ENCODE measurements around the gene TMEM205. TPM values are rescaled to one million over a fixed set of nuclear protein-coding genes. Genes with fewer than 3 reads are reported as not detected.
A peak's percentile ranks its signal among the peaks of the same experiment; 100 is the strongest.

TMEM205 gene
- total RNA-seq, 4 donors from 2014 or later = 159 to 284 (median 164) TPM

DNA sequence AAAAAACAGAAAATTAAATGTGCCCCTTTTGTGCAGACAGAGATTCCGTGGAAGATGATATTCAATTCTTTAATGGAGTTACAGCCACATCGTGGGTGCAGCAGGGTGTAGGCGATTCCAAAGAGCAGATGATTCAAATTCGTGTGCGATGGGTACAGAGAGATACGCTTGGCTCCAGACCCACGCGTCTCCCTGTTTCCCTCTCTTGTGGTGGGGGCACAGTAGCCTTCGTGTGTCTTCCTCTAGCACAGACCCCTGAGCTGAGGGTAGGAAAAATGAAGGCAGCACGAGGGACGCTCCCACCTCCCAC lies 45.3 kb downstream of the TMEM205 start:
- in situ Hi-C loops (cut with MboI; ENCODE audit: low sequenced_read_pairs in 4 of 4) = no loop called here
- H3K4me1 ChIP-seq = no peaks in the 10 kb centered on the region
- intact Hi-C loops (cut with DNase I; ENCODE audit: low total_unique reads) = no loop called here

DNA sequence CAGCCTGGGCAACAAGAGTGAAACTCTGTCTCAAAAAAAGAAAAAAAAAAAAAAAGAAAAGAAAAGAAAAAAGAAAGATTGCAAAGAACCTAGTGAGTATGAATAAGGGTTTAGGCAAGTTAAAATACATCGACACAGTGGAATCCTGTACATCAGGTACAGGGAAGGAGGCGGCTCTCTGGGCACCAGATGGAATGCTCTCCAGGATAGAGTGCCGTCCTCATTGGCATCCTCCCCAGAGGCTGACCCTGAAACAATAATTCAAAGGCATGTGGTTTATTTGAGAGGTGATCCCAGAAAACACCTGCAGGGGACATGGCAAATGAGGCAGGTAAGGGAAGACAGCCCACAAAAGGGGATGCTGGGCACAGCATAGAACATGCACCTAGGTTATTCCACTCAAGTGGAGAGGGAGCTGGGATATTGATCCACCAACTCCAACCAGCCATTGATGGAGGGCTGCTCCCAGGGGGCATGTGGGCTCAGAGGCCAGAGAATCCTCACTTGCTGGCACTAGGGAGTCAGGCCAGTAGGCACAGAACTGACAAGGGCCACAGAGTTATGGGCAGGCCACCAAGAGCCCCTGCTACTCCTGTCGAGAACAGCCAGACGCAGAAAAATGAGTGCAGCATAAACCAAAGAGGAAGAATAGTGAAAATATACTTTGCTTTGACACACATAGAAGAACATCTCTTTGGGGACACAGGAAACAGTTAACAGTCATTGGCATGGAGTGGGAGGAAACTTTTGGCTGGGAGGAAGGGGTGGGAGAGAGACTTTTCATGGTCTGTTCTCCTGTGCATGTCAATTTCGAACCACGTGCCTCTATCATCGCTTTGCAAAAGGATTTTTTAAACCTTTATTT lies 45.9 kb downstream of the TMEM205 start:
- no peak for TF ChIP-seq POLR2A (IDR thresholded peaks at IDR 0.05)
- TF ChIP-seq, protein P1, sequence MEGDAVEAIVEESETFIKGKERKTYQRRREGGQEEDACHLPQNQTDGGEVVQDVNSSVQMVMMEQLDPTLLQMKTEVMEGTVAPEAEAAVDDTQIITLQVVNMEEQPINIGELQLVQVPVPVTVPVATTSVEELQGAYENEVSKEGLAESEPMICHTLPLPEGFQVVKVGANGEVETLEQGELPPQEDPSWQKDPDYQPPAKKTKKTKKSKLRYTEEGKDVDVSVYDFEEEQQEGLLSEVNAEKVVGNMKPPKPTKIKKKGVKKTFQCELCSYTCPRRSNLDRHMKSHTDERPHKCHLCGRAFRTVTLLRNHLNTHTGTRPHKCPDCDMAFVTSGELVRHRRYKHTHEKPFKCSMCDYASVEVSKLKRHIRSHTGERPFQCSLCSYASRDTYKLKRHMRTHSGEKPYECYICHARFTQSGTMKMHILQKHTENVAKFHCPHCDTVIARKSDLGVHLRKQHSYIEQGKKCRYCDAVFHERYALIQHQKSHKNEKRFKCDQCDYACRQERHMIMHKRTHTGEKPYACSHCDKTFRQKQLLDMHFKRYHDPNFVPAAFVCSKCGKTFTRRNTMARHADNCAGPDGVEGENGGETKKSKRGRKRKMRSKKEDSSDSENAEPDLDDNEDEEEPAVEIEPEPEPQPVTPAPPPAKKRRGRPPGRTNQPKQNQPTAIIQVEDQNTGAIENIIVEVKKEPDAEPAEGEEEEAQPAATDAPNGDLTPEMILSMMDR (IDR thresholded peaks at IDR 0.05 in 4 of 5, conservative IDR thresholded peaks at IDR 0.05 in 1 of 5) = no peak
- Histone ChIP-seq H3K9me3 (no peaks in the 10 kb centered on the region), H3K27ac (no peak overlapping the region), H3K27me3 (peaks cover 0 to 3% (median 3%) of the 10 kb centered on the region in 3 donors), H3K4me1 (no peaks in the 10 kb centered on the region), H3K36me3 (no peaks in the 10 kb centered on the region), H3K4me3 (no peak overlapping the region)
- no peak for DNase-seq
- in situ Hi-C loops (cut with MboI; ENCODE audit: low sequenced_read_pairs in 4 of 4) (no loop called here), intact Hi-C loops (cut with DNase I; ENCODE audit: low total_unique reads) (loop anchor here (5.0 to 10.0 kb wide), 2 partner anchors 75 to 147 kb away; partner anchors contain the start of gene SWSAP1)
- no peak for ATAC-seq

More for the DNA sequence above, 45.3 kb downstream of the TMEM205 start:
- DNase-seq (no peak), ATAC-seq (no peak)
- H3K27me3 ChIP-seq = peaks cover 0 to 3% (median 3%) of the 10 kb centered on the region in 3 donors
- no peak overlapping the region for H3K27ac ChIP-seq
- no peak overlapping the region for H3K4me3 ChIP-seq
- H3K9me3 ChIP-seq = no peaks in the 10 kb centered on the region
- TF ChIP-seq, protein P1 (IDR thresholded peaks at IDR 0.05 in 4 of 5, conservative IDR thresholded peaks at IDR 0.05 in 1 of 5) = no peak
- no peak for TF ChIP-seq POLR2A (IDR thresholded peaks at IDR 0.05)
- H3K36me3 ChIP-seq = no peaks in the 10 kb centered on the region

DNA sequence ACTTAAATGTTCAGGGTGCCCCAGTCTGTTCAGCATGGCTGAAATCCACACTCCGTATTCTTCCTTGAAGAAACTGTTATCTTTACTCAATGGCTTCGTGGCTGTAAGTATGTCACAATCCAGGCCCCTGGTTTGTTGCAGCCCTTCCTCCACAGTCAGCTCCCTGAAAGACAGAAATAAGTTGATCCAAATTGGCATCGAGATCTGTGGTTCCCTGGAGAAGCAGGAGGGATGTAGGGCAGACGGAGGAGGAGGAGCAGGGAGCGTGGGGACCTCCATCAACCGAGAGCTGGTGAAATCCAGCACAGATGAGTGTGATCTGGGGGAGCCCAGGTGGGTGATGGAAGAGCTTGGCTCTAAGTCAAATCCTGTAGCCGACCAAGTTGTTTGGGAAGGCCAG lies 49.8 kb downstream of the TMEM205 start:
- no peak for TF ChIP-seq POLR2A (IDR thresholded peaks at IDR 0.05)
- TF ChIP-seq, protein P1 (IDR thresholded peaks at IDR 0.05 in 4 of 5, conservative IDR thresholded peaks at IDR 0.05 in 1 of 5) = no peak
- intact Hi-C loops (cut with DNase I; ENCODE audit: low total_unique reads) (loop anchor here (5.0 to 10.0 kb wide), 2 partner anchors 79 to 151 kb away; partner anchors contain the start of gene SWSAP1), in situ Hi-C loops (cut with MboI; ENCODE audit: low sequenced_read_pairs in 4 of 4) (no loop called here)
- no peak overlapping the region for H3K4me3 ChIP-seq
- no peaks in the 10 kb centered on the region for H3K36me3 ChIP-seq
- H3K27me3 ChIP-seq = peaks cover 0 to 5% (median 0%) of the 10 kb centered on the region in 3 donors
- DNase-seq (peak; percentile 16 to 50), ATAC-seq (peak; percentile 25 to 41)
- peak overlapping the region in 2 of 4 donors; percentile 5 to 22 for H3K27ac ChIP-seq
- no peaks in the 10 kb centered on the region for H3K9me3 ChIP-seq
- H3K4me1 ChIP-seq = no peaks in the 10 kb centered on the region

DNA sequence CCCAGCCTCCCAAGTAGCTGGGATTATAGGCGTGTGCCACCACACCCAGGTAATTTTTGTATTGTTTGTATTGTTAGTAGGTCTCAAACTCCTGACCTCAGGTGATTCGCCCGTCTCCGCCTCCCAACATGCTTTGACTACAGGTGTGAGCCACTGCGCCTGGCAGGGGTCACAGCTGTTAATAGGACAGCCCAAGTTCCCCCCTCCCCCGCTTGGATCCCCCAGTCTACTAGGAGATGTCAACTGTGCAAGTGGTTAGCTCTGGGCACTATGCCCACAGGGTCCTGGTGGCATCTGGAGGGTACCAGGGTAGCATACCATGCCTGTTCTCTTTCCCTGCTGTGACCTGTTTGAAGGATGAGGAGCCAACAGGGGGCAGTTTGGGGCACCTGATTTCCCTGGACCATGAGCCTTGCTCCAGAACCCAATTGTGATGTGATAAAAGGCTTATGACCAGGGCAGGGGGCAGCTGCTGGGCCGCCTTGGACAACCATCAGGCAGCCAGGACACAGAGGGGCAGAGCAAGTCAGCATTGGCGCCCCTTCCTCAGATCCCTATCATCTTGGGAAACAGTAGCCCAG lies 50.3 kb downstream of the TMEM205 start, which contains the start of gene TSPAN16:
TSS of gene TSPAN16 (plus strand) at position 496 of the 581 bp plus-strand sequence. CDS start 138 bp downstream, outside the sequence.
- H3K27me3 ChIP-seq = peaks cover 0 to 5% (median 0%) of the 10 kb centered on the region in 3 donors
- peak within 1 kb of the TSS in 2 of 4 donors; percentile 5 to 22 for H3K27ac ChIP-seq
- in situ Hi-C loops (cut with MboI; ENCODE audit: low sequenced_read_pairs in 4 of 4) (no loop called here), intact Hi-C loops (cut with DNase I; ENCODE audit: low total_unique reads) (loop anchor here (5.0 to 10.0 kb wide), 2 partner anchors 79 to 152 kb away; partner anchors contain the start of gene SWSAP1)
- TF ChIP-seq, protein P1 (IDR thresholded peaks at IDR 0.05 in 4 of 5, conservative IDR thresholded peaks at IDR 0.05 in 1 of 5) = no peak
- TF ChIP-seq POLR2A (IDR thresholded peaks at IDR 0.05) = no peak
- H3K36me3 ChIP-seq = no peaks in the 10 kb centered on the region
- H3K4me3 ChIP-seq = no peak within 1 kb of the TSS
- DNase-seq (no peak), ATAC-seq (no peak)
- H3K9me3 ChIP-seq = no peaks in the 10 kb centered on the region
- H3K4me1 ChIP-seq = no peaks in the 10 kb centered on the region

Data from gastrocnemius medialis (tissue), 4 donors.